GM21367 (cell line): ENCODE data around the gene PCDHGB3.
"Not testable (repeated sequence)": the region's sequence is repeated elsewhere in the genome, so short reads cannot be mapped to it uniquely, and the experiment has no call there.

Source experiments
- ATAC-seq: cut with Tn5 transposase; IDR thresholded peaks from one replicate; pipeline ENCODE4 v1.9.1; 2021; ENCODE audit not compliant: unreplicated experiment

PCDHGB3 gene

DNA sequence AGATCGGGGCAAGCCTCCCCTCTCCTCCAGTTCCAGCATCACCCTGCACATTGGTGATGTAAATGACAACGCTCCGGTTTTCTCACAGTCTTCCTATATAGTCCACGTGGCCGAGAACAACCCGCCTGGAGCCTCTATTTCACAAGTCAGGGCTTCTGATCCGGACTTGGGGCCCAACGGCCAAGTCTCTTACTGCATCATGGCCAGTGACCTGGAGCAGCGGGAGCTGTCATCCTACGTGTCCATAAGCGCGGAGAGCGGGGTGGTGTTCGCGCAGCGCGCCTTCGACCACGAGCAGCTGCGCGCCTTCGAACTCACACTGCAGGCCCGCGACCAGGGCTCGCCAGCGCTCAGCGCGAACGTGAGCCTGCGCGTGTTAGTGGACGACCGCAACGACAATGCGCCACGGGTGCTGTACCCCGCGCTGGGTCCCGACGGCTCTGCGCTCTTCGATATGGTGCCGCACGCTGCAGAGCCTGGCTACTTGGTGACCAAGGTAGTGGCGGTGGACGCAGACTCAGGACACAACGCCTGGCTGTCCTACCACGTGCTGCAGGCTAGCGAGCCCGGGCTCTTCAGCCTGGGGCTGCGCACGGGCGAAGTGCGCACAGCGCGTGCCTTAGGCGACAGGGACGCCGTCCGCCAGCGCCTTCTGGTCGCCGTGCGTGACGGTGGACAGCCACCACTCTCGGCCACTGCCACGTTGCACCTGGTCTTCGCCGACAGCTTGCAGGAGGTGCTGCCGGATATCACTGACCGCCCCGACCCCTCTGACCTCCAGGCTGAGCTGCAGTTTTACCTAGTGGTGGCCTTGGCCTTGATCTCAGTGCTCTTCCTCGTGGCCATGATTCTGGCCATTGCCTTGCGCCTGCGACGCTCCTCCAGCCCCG is 19.4 kb downstream of the PCDHGB3 start:
- no peak for ATAC-seq

- ATAC-seq: no peak
Measured at GRCh38 chr5:141392429-141393198, 22.6 kb downstream of the PCDHGB3 start, which contains the start of gene PCDHGA8. PCDHGA8 (plus strand) TSS chr5:141392633; CDS start chr5:141392814, 181 bp downstream.

DNA sequence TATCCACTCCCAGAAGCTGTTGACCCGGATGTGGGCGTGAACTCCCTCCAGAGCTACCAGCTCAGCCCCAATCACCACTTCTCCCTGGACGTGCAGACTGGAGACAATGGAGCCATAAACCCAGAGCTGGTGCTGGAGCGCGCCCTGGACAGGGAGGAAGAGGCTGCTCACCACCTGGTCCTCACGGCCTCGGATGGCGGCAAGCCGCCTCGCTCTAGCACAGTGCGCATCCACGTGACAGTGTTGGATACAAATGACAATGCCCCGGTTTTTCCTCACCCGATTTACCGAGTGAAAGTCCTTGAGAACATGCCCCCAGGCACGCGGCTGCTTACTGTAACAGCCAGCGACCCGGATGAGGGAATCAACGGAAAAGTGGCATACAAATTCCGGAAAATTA is 23.2 kb downstream of the PCDHGB3 start:
- ATAC-seq: no peak

DNA sequence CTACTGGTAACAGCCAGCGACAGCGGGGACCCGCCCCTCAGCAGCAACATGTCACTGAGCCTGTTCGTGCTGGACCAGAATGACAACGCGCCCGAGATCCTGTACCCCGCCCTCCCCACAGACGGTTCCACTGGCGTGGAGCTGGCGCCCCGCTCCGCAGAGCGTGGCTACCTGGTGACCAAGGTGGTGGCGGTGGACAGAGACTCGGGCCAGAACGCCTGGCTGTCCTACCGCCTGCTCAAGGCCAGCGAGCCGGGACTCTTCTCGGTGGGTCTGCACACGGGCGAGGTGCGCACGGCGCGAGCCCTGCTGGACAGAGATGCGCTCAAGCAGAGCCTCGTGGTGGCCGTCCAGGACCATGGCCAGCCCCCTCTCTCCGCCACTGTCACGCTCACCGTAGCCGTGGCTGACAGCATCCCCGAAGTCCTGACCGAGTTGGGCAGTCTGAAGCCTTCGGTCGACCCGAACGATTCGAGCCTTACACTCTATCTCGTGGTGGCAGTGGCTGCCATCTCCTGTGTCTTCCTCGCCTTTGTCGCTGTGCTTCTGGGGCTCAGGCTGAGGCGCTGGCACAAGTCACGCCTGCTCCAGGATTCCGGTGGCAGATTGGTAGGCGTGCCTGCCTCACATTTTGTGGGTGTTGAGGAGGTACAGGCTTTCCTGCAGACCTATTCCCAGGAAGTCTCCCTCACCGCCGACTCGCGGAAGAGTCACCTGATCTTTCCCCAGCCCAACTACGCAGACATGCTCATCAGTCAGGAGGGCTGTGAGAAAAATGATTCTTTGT is 24.6 kb downstream of the PCDHGB3 start:
- not testable (repeated sequence) for ATAC-seq

DNA sequence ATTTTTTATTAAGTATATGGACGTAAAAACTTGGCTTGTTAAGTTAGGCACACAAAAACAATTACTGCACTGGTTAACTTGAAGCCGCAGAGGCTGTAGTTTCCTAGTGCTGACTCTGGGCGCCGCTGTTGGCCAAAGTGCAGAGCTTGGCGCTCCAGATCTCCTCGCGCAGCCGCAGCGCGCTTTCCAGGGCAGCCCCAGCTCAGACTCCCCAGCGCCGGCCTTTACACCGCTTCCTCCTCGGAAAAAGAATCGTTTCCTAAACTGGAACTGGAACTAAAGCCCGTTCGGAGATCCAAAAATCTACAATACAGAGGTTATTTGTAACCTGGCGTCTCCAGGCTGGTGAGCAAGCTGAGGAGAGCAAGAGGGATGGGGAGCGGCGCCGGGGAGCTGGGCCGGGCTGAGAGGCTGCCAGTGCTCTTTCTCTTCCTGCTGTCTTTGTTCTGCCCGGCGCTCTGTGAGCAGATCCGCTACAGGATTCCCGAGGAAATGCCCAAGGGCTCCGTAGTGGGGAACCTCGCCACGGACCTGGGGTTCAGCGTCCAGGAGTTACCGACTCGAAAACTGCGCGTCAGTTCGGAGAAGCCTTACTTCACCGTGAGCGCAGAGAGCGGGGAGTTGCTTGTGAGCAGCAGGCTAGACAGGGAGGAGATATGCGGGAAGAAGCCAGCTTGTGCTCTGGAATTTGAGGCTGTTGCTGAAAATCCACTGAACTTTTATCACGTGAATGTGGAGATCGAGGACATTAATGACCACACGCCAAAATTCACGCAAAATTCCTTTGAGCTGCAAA is 27.9 kb downstream of the PCDHGB3 start, which contains the start of gene PCDHGB5:
Gene PCDHGB5, plus strand, starts transcription at position 192 of the 796 bp plus-strand sequence. Its CDS starts 181 bp downstream, at position 373.
- ATAC-seq: peak; percentile 47

DNA sequence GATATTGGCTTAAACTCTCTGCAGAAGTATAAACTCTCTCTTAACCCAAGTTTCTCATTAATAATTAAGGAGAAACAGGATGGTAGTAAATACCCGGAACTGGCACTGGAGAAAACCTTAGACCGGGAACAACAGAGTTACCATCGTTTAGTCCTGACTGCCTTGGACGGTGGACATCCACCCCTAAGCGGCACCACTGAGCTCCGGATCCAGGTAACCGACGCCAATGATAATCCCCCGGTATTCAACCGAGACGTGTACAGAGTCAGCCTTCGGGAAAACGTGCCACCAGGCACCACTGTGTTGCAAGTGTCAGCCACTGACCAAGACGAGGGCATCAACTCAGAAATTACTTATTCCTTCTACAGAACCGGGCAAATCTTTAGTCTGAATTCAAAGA is 28.6 kb downstream of the PCDHGB3 start:
- ATAC-seq: no peak

- ATAC-seq: no peak
Measured at GRCh38 chr5:141399555-141400258, 29.7 kb downstream of the PCDHGB3 start.

DNA sequence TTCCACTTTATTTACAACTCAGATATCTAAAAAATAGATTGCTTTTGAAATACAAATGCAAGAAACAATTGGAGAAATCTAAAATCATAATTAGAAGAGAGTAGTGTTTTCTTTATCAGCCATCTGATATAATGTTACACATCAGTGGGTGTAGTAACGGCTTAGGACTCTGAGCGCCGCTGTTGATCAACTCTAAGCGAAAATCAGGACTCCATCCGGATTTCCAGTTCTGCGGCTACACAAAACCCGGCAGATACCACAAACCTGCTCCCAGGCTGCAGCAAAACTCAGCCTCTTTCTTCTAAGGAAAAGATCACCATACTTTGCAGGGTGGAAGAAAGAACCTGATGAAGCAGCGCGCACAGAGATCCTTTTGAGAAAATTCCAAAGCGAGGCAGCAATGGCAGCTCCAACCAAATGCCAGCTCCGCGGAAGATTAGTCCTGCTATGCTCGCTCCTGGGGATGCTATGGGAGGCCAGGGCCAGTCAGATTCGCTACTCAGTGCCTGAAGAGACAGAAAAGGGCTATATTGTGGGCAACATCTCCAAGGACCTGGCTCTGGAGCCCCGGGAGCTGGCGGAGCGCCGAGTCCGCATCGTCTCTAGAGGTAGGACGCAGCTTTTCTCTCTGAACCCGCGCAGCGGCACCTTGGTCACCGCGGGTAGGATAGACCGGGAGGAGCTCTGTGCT is 32.7 kb downstream of the PCDHGB3 start, which contains the start of gene PCDHGA9:
Gene PCDHGA9, plus strand, starts transcription at position 226 of the 691 bp plus-strand sequence. Its CDS starts 175 bp downstream, at position 401.
- ATAC-seq: no peak

DNA sequence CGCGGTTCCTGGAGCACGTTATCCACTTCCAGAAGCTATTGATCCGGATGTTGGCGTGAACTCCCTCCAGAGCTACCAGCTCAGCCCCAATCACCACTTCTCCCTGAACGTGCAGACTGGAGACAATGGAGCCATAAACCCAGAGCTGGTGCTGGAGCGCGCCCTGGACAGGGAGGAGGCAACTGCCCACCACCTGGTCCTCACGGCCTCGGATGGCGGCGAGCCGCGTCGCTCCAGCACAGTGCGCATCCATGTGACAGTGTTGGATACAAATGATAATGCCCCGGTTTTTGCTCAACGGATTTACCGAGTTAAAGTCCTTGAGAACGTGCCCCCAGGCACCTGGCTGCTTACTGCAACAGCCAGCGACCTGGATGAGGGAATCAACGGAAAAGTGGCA is 33.3 kb downstream of the PCDHGB3 start:
- ATAC-seq: no peak

DNA sequence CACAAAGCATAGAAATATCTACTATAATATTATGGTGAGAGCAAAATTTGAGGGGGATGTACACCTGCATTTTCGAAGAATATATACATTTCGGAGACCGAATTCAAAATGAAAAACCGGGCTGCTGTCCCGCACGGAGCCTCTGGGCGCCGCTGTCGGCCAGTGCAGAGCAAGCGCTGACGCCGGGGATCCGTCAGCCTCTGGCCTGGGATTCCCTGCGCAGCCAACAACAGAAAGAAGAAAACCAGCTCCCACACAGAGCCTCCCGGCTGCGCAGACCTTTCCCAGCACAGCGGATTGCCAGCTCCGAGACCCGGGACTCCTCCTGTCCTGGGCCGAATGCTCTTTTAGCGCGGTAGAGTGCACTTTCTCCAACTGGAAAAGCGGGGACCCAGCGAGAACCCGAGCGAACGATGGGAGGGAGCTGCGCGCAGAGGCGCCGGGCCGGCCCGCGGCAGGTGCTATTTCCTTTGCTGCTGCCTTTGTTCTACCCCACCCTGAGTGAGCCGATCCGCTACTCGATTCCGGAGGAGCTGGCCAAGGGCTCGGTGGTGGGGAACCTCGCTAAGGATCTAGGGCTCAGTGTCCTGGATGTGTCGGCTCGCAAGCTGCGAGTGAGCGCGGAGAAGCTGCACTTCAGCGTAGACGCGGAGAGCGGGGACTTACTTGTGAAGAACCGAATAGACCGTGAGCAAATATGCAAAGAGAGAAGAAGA is 37.9 kb downstream of the PCDHGB3 start, which contains the start of gene PCDHGB6:
Gene PCDHGB6, plus strand, starts transcription at position 232 of the 716 bp plus-strand sequence. Its CDS starts 182 bp downstream, at position 414.
- ATAC-seq: not testable (repeated sequence)

- no peak for ATAC-seq
Measured at GRCh38 chr5:141409598-141410306, 39.7 kb downstream of the PCDHGB3 start.

- ATAC-seq: no peak
Measured at GRCh38 chr5:141411575-141411974, 41.5 kb downstream of the PCDHGB3 start.

GRCh38 chr5:141412854-141413539 is 43.0 kb downstream of the PCDHGB3 start, which contains the start of gene PCDHGA10:
PCDHGA10 (plus strand) TSS chr5:141412987; CDS start chr5:141413176, 189 bp downstream.
- ATAC-seq: peak; percentile 71

- ATAC-seq: no peak
Measured at GRCh38 chr5:141413540-141414069, 43.6 kb downstream of the PCDHGB3 start.

DNA sequence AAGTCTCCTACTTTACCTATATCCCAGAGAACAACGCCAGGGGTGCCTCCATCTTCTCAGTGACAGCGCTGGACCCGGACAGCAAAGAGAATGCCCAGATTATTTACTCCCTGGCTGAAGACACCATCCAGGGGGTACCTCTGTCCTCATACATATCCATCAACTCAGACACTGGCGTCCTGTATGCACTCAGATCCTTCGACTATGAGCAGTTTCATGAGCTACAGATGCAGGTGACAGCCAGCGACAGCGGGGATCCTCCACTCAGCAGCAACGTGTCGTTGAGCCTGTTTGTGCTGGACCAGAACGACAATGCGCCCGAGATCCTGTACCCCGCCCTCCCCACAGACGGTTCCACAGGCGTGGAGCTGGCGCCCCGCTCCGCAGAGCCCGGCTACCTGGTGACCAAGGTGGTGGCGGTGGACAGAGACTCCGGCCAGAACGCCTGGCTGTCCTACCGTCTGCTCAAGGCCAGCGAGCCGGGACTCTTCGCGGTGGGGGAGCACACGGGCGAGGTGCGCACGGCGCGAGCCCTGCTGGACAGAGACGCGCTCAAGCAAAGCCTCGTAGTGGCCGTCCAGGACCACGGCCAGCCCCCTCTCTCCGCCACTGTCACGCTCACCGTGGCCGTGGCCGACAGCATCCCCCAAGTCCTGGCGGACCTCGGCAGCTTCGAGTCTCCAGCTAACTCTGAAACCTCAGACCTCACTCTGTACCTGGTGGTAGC is 44.7 kb downstream of the PCDHGB3 start:
- not testable (repeated sequence) for ATAC-seq

GRCh38 chr5:141415275-141415618 is 45.2 kb downstream of the PCDHGB3 start:
- ATAC-seq: not testable (repeated sequence)
